Camera-type eye (tissue), 1 donor: Measurements from ENCODE around the gene SUPT6H. TPM values are rescaled to one million over a fixed set of nuclear protein-coding genes. Genes with fewer than 3 reads are reported as not detected.

ENCODE experiments used
- total RNA-seq: library from RNA; depleted of rRNA; stranded (reverse); fragments of >200 nt; gene quantifications from one replicate; pipeline ENCODE4 v1.2.3, GENCODE V29; 2014

The SUPT6H gene
- 80.0 TPM for total RNA-seq

DNA sequence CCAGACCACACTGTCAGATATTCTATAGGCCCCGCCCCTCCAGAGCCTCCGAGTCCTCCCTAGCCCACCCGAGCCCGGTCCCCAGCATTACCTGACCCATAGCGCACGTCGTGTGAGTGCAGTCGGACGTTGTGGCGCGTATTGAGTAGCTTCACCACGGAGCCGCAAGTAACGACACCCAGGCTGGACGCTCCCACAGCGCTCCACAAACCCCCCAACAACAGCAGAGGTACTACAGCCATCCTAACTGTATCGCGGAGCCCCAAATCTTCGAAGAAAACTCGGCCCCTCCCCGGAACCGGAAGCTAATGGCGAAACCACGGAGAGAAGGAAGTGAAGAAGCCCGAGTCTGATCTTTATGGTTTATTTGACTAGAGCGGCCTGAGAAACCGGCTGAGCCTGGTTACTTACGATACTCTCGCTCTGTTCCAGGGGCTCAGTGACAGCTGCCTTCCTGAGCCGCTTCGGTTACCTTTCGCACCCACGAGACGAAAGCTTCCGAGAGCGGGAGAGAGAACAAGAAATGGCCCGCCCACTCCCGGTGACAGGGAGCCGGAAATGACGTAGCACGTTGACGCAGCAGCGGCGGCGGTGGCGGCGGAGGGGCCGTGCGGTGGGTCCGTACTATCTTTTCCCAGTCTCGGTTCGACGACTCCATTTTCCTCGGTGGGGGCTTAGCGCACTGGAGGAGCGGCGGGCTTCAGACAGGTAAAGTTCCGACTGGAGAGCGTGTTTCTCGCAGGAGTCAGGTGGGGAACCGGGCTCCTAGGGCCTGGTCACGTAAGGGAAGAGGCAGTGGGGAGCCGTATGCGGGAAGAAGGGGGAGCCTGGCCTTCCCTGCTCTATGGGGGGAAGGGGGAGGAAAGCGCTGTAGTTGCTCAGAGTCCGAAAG, at the start of gene SUPT6H, which contains the start of gene SDF2:
SUPT6H (plus strand) TSS at position 571 of the 892 bp plus-strand sequence. CDS start 11,197 bp downstream, outside the sequence.
SDF2 (minus strand) TSS at position 272 of the 892 bp plus-strand sequence; CDS start at position 242, 30 bp downstream.

DNA sequence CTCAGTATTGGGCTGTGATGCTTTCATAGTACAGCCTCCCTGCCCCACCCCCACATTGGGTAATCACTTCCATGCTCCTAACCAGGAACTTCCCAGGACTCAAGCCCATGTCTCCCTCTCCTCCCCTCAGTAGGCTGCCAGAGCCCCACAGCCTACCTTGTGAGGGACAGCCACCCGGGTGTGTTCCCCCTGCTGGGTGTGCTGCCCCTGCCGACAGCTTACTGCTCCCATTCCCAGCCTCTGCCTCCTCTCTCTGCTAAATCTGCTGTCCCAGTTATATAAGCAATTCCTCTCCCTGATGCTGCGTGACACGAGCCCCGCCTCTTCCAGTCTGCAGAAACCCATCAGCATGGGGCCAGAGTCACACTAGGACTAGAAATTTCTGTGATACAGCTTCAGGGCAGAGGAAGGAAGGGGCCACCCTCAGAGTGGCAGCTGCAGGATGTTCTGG, 48.0 kb upstream of the SUPT6H start, which contains the start of gene RSKR:
RSKR (minus strand) TSS at position 255 of the 451 bp plus-strand sequence; CDS start at position 231, 24 bp downstream.

DNA sequence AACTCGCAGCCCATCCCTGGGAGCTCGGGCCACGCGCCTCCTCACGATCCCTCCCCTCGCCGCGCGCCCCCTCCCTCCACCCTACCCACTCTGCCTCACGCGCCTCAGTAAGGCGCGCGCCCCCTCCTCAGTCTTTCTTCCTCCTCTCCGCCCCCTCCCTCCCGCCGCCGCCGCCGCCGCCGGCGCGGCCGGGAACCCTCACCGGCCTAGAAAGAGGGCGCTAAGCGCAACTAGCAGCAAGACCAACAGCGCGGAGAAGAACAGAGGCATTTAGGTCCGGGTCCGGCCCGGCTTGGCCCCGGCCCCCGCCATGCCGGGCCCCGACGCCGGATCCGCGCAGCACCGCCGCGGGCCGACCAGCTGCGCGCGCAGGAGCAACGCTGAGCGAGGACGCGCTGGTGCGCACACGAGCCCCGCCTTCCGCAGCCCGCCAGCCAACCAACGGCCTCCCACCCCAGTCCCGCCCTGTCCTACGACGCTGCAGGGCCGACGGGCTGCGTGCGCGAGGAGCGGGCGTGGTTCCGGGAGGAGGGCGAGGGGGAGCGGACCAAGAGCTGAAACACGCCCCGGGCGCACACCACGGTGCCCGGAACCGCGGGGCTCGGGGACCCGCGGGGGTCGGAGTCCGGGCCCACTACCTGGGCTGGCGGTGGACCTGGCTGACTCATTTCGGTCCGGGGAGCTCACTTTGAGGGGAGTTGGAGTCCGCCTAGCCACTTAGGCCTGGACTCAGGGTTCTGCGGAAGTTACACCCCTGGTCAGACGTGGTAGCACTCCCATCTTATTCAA, 17.0 kb upstream of the SUPT6H start, which contains the start of gene BLTP2:
BLTP2 (minus strand) TSS at position 372 of the 789 bp plus-strand sequence; CDS start at position 270, 102 bp downstream.

DNA sequence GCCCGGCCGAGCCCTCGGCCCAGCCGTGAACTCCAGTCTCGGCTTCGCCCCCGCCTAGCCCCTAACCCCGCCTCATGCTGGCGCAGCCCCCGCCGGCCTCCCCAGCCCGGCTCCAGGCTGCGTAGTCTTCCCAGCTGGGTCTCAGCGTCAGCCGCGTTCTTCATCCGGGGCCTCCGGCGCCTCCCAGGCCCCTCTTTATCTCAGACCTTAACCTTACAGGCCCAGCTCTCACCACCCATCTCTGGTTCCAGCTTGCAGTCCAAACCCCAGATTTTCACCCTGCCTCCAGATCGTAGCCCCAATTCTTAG, 49.7 kb downstream of the SUPT6H start, which contains the start of gene PROCA1:
PROCA1 (minus strand) TSS at position 166 of the 309 bp plus-strand sequence. CDS start 228 bp downstream, outside the sequence.

DNA sequence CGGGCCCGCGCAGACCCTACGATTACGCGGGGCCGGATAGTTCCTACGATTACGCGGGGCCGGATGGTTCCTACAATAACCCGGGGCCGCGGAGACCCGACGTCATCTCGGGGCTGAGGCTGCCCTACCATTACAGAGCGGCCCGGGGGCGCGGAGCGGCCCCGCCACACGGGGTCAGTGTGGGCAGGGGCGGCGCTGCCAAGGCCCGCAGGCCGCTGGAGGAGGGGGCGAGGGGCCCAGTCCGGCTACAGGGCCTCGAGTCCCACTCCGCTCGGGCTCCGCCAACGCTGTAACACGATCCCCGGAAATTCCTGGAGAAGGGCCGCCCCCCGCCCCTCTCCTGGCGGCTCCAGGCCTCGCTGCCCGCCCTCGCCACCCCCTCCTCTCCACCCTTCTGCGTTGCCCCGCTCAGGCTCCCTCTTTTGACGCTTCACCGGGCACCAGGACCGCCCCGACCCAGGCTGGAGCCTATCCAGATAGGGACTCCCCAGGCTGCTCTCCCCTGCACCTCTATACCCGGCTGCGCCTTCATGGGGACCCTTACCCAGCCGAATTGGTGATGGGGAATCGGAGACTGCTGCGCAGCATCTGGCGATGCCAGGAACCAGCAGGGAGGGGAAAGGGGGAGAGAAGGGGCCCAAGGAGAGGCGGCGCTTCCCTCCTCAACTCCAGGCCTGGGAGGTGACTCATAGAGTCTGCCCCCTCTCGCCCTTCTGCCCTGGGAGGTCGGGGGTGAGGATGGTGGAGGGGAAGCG, 55.8 kb downstream of the SUPT6H start, which contains the start of gene RAB34:
RAB34 (minus strand) TSS at position 291 of the 755 bp plus-strand sequence. CDS start 602 bp downstream, outside the sequence.

DNA sequence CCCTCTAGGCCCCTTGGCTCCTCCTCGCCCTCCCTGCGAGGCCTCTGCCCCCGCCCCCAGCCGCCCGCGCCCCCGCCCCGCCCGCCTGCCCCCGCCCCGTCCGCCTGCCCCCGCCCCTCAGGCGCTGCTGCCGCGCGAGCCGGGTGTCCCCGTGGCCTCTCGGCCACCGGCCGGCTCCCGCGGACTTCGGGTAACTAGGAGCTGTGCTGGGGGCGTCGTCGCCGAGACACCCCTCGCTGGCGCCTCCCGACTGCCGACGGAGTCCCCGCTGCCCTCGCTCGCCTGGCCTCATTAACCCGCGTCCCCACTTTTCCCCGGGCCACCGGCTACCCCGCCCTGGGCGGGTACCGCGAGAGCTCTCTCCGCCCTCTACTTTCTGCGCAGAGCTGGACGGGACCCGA, 64.2 kb downstream of the SUPT6H start, which contains the start of gene TLCD1:
TLCD1 (minus strand) TSS at position 8 of the 401 bp plus-strand sequence. CDS start 136 bp downstream, outside the sequence.

DNA sequence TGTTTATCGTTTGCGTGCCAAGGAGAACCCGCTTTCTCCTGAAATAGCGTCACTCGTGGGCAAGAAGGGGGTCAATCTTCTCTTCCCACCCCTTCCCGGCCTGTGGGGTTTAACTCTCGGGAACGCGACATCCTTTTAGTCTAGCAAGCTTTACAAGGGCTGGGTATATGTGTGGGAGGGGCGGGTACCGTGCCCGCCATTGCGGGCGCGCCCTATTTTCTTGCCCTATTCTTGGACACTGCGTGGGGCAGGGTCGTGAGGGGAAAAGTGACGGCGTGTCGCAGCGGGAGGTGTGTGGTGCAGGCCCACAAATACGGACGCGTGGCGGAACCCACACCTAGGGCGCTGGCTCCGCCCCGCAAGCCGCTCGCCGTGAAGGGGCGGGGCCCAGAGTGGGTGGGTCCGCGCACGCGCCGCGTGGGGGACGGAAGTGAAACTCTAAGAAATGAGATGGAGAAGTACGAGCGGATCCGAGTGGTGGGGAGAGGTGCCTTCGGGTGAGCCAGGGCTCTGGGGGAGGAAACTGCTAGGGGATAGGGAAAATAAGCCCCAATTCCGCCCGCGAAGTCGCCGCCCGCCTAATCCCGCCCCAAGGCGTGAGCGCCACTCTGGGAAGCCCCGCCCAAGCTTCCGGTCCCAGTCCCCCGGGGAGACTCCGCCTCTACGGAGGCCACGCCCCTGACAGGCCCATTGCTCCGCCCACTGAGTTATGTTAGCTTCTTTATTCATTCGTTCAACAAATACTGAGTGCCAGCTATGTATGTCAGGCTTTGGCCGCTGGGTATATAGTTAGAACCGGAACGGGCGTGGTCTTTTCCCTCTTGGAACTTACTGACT, 66.6 kb downstream of the SUPT6H start, which contains the start of gene NEK8:
NEK8 (plus strand) TSS at position 425 of the 837 bp plus-strand sequence; CDS start at position 451, 26 bp downstream.

DNA sequence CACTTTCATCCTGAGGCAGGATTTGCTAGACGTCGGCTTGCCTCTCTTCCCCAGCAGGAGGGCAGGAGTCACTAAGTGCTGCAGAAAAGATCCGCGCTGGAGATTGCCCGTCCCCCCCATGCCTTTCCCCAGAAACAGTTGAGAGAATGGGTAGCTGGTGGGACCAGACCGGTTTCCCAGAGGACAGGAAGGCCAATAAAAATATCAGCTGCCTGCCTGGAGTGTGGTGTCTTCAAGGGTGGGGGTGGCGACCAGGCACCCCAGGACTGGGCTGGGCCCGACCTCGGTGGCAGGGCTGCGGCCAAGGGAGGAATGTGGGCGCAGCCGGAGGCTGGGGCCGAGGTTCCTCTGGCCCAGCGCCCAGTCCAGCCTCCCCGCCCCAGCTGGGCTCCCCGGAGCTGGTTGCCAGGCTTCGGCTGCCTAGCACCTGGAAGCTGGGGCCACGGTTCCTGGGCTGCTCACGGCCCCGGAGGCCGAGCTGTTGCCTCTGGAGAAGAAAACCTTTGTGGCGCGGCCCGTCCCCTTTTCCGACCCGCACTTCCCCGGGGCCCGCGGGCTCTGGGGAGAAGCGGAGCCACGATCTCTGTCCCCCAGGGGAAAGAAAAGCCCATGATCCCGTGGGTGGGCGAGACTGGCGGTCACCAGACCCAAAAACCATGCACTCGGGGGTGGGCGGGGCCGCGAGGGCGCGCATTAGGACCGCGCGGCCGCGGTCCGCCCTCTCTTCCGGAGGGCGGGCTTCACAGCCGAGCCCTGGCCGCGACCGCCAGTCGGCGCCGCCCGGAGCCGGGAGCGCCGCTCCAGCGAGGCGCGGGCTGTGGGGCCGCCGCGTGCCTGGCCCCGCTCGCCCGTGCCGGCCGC, 81.5 kb downstream of the SUPT6H start, which contains the start of gene TRAF4:
TRAF4 (plus strand) TSS at position 769 of the 861 bp plus-strand sequence. CDS start 102 bp downstream, outside the sequence.

Other genes with a start within 250 kb of the SUPT6H start
- gene SLC13A2, start 188.6 kb upstream of the SUPT6H start, total RNA-seq, result 1.3 TPM
- not detected for gene FOXN1, start 155.9 kb upstream of the SUPT6H start, total RNA-seq
- gene UNC119, start 109.6 kb upstream of the SUPT6H start, total RNA-seq, result 288 TPM
- gene PIGS, start 90.7 kb upstream of the SUPT6H start, total RNA-seq, result 44.8 TPM
- gene ALDOC, start 85.3 kb upstream of the SUPT6H start, total RNA-seq, result 134 TPM
- gene SPAG5, start 63.2 kb upstream of the SUPT6H start, total RNA-seq, result 17.5 TPM
- gene RSKR, start 48.0 kb upstream of the SUPT6H start, total RNA-seq, result 29.6 TPM
- gene BLTP2, start 17.0 kb upstream of the SUPT6H start, total RNA-seq, result 100 TPM
- gene SDF2, start 299 bp upstream of the SUPT6H start, total RNA-seq, result 55.7 TPM
- gene PROCA1, start 49.7 kb downstream of the SUPT6H start, total RNA-seq, result 5.4 TPM
- gene RAB34, start 55.7 kb downstream of the SUPT6H start, total RNA-seq, result 53.9 TPM
- 234 TPM for gene RPL23A, start 57.8 kb downstream of the SUPT6H start, total RNA-seq
- 1.1 TPM for gene TLCD1, start 64.0 kb downstream of the SUPT6H start, total RNA-seq
- 3.1 TPM for gene NEK8, start 66.6 kb downstream of the SUPT6H start, total RNA-seq
- 28.9 TPM for gene TRAF4, start 81.8 kb downstream of the SUPT6H start, total RNA-seq
- 17.9 TPM for gene FAM222B, start 180.6 kb downstream of the SUPT6H start, total RNA-seq
- gene ERAL1, start 192.8 kb downstream of the SUPT6H start, total RNA-seq, result 32.9 TPM
- 47.6 TPM for gene FLOT2, start 235.5 kb downstream of the SUPT6H start, total RNA-seq
- gene DHRS13, start 240.9 kb downstream of the SUPT6H start, total RNA-seq, result 23.8 TPM